LNCaP clone FGC (cell line): ENCODE data around the gene CNN3.

ENCODE experiments used
- DNase-seq: peaks from one replicate; pipeline ENCODE4 v3.0.0-alpha.2; 2011; ENCODE audit warnings: low read depth
- H3K4me3 ChIP-seq: 2 replicates; pipeline ENCODE4 v1.5.1; 2011; ENCODE audit warnings: mild to moderate bottlenecking, low read depth, low read length, control low read depth
- CTCF ChIP-seq: IDR thresholded peaks from 2 replicates; pipeline ENCODE4 v1.5.1; 2012; ENCODE audit warnings: mild to moderate bottlenecking; ENCODE audit not compliant: control insufficient read depth, insufficient read depth; ENCODE audit errors: extremely low read depth

CNN3 gene

DNA sequence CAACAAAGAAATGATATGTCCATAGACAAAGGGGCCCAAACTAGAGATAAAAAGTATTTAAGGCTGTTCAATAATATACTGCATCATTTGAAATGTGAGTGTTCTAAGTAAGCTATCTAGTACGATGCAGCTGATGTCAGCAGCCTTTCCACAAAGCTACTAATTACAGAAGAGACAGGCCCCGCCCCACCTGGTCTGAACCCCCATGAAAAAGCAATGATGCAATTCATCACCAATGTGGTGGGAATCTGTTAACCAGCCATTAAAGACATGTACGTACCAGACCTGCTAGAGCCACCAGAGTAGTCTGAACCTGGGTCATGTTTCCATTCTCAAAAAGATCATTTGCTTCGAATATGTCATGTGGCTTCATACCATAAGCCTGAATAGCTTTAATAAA lies 25.1 kb downstream of the CNN3 start:
- no peak for TF ChIP-seq CTCF
- DNase-seq: no peak
- no peak overlapping the region for H3K4me3 ChIP-seq

DNA sequence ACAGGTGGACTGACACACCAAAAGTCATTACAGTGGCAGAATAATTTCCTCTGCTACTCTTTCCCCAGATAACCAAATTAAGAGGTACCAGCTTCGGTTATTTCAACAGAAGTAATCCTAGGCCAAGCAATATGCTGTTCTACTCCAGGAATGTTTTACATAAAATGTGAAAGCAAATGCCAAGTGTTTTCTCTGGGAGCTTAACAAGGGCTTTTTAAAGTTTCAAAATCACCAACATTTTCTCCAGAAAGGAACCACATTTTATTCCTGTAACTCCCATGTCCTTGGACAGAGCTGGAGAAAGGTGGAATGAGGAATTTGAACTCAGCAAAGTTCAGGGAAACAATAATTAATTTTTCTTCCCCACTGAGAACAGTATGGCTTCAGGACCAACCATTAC lies 27.2 kb downstream of the CNN3 start:
- TF ChIP-seq CTCF: no peak
- no peak overlapping the region for H3K4me3 ChIP-seq
- no peak for DNase-seq

- no peak overlapping the region for H3K4me3 ChIP-seq
- DNase-seq: no peak
- TF ChIP-seq CTCF: no peak
Observed at GRCh38 chr1:94898491-94899385, 28.2 kb downstream of the CNN3 start.

- DNase-seq: no peak
- no peak for TF ChIP-seq CTCF
- no peak overlapping the region for H3K4me3 ChIP-seq
Observed at GRCh38 chr1:94895518-94895917, 31.4 kb downstream of the CNN3 start.

- no peak overlapping the region for H3K4me3 ChIP-seq
- no peak for DNase-seq
- no peak for TF ChIP-seq CTCF
Observed at GRCh38 chr1:94894630-94895029, 32.3 kb downstream of the CNN3 start.

DNA sequence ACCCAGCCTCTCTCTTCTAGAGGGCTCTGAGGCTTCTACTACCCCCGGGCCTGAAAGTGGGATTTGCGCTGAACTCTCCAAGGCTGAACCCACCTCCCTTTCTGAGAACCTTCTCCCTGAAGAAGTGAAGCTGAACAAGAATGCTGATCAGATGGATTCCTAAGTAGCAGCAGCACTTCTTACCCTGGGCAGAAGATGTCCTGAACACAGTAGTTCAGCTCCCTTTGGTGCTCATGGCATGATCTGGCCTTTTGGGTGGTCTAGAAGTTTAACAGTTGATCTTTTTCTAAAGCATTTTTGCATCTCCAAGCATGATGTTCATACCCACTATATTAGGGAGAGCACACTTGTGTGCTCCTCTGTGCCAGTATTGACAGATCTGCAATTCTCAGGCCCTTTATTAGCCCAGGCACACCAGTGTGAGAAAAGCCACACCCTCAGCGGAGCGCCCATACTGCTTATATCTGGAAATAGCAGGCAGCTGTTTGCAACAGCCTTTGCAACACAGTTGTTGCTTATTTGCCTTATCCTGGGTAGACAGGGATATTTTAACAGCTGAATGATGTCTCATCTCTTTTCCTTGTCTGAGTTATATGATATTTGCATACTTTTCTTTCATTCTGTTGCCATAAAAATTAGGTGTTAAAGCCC lies 34.2 kb downstream of the CNN3 start:
- no peak for DNase-seq
- no peak for TF ChIP-seq CTCF
- H3K4me3 ChIP-seq: no peak overlapping the region
